GM10266 (cell line): ENCODE results near the gene SIK3.

Experiments used
- DNase-seq: peaks from one replicate; pipeline ENCODE4 v3.0.0; 2012; ENCODE audit errors: extremely low spot score
- TF ChIP-seq, protein P1 (sequence below): IDR thresholded peaks from 2 replicates; pipeline ENCODE4 v1.5.1; 2012; ENCODE audit warnings: mild to moderate bottlenecking, low read depth; ENCODE audit not compliant: control insufficient read depth, insufficient read depth; ENCODE audit errors: missing control alignments

The SIK3 gene

GRCh38 chr11:116869610-116870009 lies 228.6 kb downstream of the SIK3 start:
- no peak for DNase-seq

GRCh38 chr11:116868066-116868465 lies 230.2 kb downstream of the SIK3 start:
- DNase-seq = no peak
- TF ChIP-seq, protein P1, sequence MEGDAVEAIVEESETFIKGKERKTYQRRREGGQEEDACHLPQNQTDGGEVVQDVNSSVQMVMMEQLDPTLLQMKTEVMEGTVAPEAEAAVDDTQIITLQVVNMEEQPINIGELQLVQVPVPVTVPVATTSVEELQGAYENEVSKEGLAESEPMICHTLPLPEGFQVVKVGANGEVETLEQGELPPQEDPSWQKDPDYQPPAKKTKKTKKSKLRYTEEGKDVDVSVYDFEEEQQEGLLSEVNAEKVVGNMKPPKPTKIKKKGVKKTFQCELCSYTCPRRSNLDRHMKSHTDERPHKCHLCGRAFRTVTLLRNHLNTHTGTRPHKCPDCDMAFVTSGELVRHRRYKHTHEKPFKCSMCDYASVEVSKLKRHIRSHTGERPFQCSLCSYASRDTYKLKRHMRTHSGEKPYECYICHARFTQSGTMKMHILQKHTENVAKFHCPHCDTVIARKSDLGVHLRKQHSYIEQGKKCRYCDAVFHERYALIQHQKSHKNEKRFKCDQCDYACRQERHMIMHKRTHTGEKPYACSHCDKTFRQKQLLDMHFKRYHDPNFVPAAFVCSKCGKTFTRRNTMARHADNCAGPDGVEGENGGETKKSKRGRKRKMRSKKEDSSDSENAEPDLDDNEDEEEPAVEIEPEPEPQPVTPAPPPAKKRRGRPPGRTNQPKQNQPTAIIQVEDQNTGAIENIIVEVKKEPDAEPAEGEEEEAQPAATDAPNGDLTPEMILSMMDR = no peak

More at GRCh38 chr11:116869610-116870009, 228.6 kb downstream of the SIK3 start:
- TF ChIP-seq, protein P1 = no peak

DNA sequence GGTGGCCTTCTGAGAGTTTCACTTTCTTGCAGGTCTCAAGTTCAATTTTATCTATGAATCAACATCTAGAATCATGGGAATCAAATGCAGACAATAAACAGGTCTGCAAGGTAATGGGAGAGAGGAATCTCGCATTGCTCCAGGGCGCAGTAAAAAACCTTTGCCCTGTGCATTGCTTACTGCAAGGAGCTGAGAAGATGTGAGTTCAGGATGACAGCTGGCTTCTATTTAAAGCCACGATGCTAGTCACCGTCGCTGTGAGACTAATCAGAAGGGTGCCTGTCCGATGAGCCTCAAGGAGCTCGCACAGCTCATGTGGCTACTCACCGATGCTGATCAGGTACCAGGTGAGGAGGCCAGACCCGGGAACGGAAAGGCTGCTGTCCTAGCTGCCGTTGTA lies 230.6 kb downstream of the SIK3 start:
- TF ChIP-seq, protein P1 = no peak
- no peak for DNase-seq

- TF ChIP-seq, protein P1 = no peak
- no peak for DNase-seq
Measured at GRCh38 chr11:116866804-116867455, 231.3 kb downstream of the SIK3 start.

GRCh38 chr11:116865696-116866095 lies 232.5 kb downstream of the SIK3 start:
- TF ChIP-seq, protein P1 = no peak
- DNase-seq = no peak

DNA sequence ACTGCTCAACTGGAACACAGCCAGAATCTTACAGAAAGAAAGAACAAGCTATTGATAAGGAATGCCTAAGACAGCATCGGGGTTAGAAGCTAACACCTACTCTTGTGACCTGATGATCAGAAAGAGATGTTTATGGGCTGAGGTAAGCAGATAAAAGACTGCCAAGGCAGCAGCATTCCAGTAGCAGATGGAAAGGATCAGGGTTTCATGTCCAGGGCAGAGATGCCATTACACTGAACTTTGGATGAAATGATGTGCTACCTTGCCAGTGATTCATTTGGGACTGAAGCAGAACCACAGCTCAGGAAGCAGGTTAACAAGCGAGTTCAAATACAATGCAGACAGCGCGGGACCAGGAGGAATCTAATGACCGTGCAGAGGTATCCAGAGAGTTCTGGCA lies 233.7 kb downstream of the SIK3 start:
- TF ChIP-seq, protein P1 = no peak
- DNase-seq = no peak

- DNase-seq = no peak
- TF ChIP-seq, protein P1 = no peak
Measured at GRCh38 chr11:116862951-116863350, 235.3 kb downstream of the SIK3 start.
